Endothelial cell of umbilical vein (primary cell): ENCODE data around the gene ERN2. TPM values are rescaled to one million over a fixed set of nuclear protein-coding genes. Genes with fewer than 3 reads are reported as not detected.

Experiments
- BruUV-seq: library from RNA; stranded (reverse); fragments of 400-500 nt; replicated peaks from 2 replicates; lab custom pipeline; 2021; lab: Mats Ljungman, UMichigan
- CTCF ChIA-PET: fragments of 300-600, 350-600 bp; sonication (Branson Sonifier 250); formaldehyde crosslinking; loops from one replicate; lab custom pipeline; 2021; ENCODE audit warnings: antibody characterized with exemption, inconsistent platforms; lab: Charles Lee
- POLR2A ChIA-PET: fragments of 300-600, 350-600 bp; sonication (Branson Sonifier 250); formaldehyde crosslinking; loops from one replicate; lab custom pipeline; 2021; ENCODE audit warnings: antibody characterized with exemption, inconsistent platforms; lab: Charles Lee
- DNase-seq: peaks from one replicate; pipeline ENCODE4 v3.0.0-alpha.2; 2011; ENCODE audit warnings: low read depth, low spot score
- FAIRE-seq: peaks from 2 replicates; lab custom pipeline; 2011; peaks lifted over from hg19 to GRCh38; lab: Jason Lieb, UNC
- H2AFZ ChIP-seq: 2 replicates; pipeline ENCODE4 v1.6.0; 2012; ENCODE audit warnings: low read depth, low read length, control low read depth, inconsistent platforms
- H3K27ac ChIP-seq: 2 replicates; pipeline ENCODE4 v1.5.1; 2011; ENCODE audit warnings: low read depth, mild to moderate bottlenecking, control low read depth, low read length, moderate library complexity; ENCODE audit not compliant: insufficient read depth
- H3K27me3 ChIP-seq, 2 experiments: 2 replicates each; pipeline versions ENCODE4 v1.6.0 to v1.6.1; 2011; ENCODE audit warnings: low read length in 2 of 2, mixed read lengths in 1 of 2; ENCODE audit not compliant: control insufficient read depth in 2 of 2, insufficient read depth in 2 of 2
- H3K36me3 ChIP-seq, 2 experiments: 2 replicates in 1 of 2; 3 replicates in 1 of 2; pipeline ENCODE4 v1.5.1; 2011; ENCODE audit warnings: low read length in 2 of 2, mild to moderate bottlenecking in 1 of 2, moderate library complexity in 1 of 2; ENCODE audit not compliant: control insufficient read depth in 2 of 2, insufficient read depth in 2 of 2; ENCODE audit errors: extremely low read depth in 1 of 2
- H3K4me1 ChIP-seq: 3 replicates; pipeline ENCODE4 v1.5.1; 2011; ENCODE audit warnings: mild to moderate bottlenecking, low read length; ENCODE audit not compliant: control insufficient read depth, insufficient read depth; ENCODE audit errors: extremely low read depth
- H3K4me2 ChIP-seq: 2 replicates; pipeline ENCODE4 v1.6.1; 2011; ENCODE audit warnings: low read length, control low read depth, mixed read lengths; ENCODE audit not compliant: insufficient read depth
- H3K4me3 ChIP-seq, 3 experiments: fragments of 200-600 bp in 1 of 3; sonication (generic), shearing (Covaris generic) in 1 of 3; replicated peaks in 1 of 3; 2 replicates each; pipeline ENCODE4 v1.5.1; 2011 to 2016; ENCODE audit warnings: control low read depth in 3 of 3, low read length in 3 of 3, mild to moderate bottlenecking in 2 of 3, inconsistent platforms in 1 of 3, low read depth in 1 of 3, moderate library complexity in 1 of 3; ENCODE audit not compliant: insufficient read depth in 1 of 3
- H3K79me2 ChIP-seq: 2 replicates; pipeline ENCODE4 v1.6.0; 2012; ENCODE audit warnings: low read length, inconsistent platforms; ENCODE audit not compliant: control insufficient read depth, insufficient read depth
- H3K9ac ChIP-seq: replicated peaks from 2 replicates; pipeline ENCODE3; 2011; ENCODE audit warnings: low read length, control low read depth; ENCODE audit not compliant: insufficient read depth; ENCODE audit errors: extremely low read depth
- H3K9me1 ChIP-seq: replicated peaks from 3 replicates; pipeline ENCODE4 v1.6.0; 2011; ENCODE audit warnings: mild to moderate bottlenecking, low read length; ENCODE audit not compliant: control insufficient read depth, insufficient read depth; ENCODE audit errors: extremely low read depth
- H3K9me3 ChIP-seq: replicated peaks from 2 replicates; pipeline ENCODE4 v1.5.1; 2012; ENCODE audit warnings: low read length, inconsistent platforms; ENCODE audit not compliant: control insufficient read depth, insufficient read depth
- H4K20me1 ChIP-seq: replicated peaks from 2 replicates; pipeline ENCODE3; 2011; ENCODE audit warnings: mild to moderate bottlenecking, low read length; ENCODE audit not compliant: control insufficient read depth, insufficient read depth; ENCODE audit errors: extremely low read depth
- EZH2 ChIP-seq: IDR thresholded peaks from 2 replicates; pipeline ENCODE4 v1.6.1; 2012; ENCODE audit warnings: borderline replicate concordance, low read depth, mild to moderate bottlenecking, moderate library complexity, low read length, inconsistent platforms; ENCODE audit not compliant: severe bottlenecking
- FOS ChIP-seq: IDR thresholded peaks from 2 replicates; pipeline ENCODE4 v1.6.1; 2011; ENCODE audit warnings: mild to moderate bottlenecking, low read length, moderate library complexity, borderline replicate concordance; ENCODE audit not compliant: insufficient read depth
- GATA2 ChIP-seq: IDR thresholded peaks from 2 replicates; pipeline ENCODE4 v1.7.0; 2011; ENCODE audit warnings: low read depth, mild to moderate bottlenecking, moderate library complexity, mixed read lengths, low read length; ENCODE audit not compliant: insufficient read length, insufficient read depth
- JUN ChIP-seq: IDR thresholded peaks from 2 replicates; pipeline ENCODE4 v1.6.1; 2011; ENCODE audit warnings: borderline replicate concordance, low read depth; ENCODE audit not compliant: insufficient read length, insufficient read depth
- MYC ChIP-seq: IDR thresholded peaks from one replicate; pipeline ENCODE4 v1.6.1; 2011; ENCODE audit warnings: mild to moderate bottlenecking, low read depth, low read length
- POLR2A ChIP-seq: IDR thresholded peaks from 2 replicates; pipeline ENCODE4 v1.6.1; 2012; ENCODE audit warnings: low read depth, mild to moderate bottlenecking, control low read depth, low read length
- POLR2AphosphoS5 ChIP-seq: IDR thresholded peaks from 2 replicates; pipeline ENCODE4 v1.6.1; 2012; ENCODE audit warnings: low read depth, mild to moderate bottlenecking, control low read depth, low read length, moderate library complexity; ENCODE audit not compliant: insufficient read depth
- dilution Hi-C: fragments of 300-500 bp; cut with MboI; formaldehyde crosslinking; loops from one replicate; pipeline ENCODE4 v1.15.0; 2019; ENCODE audit warnings: low sequenced_read_pairs; ENCODE audit not compliant: extremely low pct_ligation_motif_present
- intact Hi-C: fragments of 100-400 bp; cut with micrococcal nuclease; formaldehyde crosslinking; loops from one replicate; pipeline ENCODE4 v1.10.0; 2022
- polyA plus RNA-seq, 4 experiments: library from polyadenylated mRNA; depleted of rRNA in 3 of 4; stranded (reverse) in 3 of 4; unstranded in 1 of 4; fragments of >200 nt; gene quantifications; 2 replicates each; pipeline versions ENCODE4 v1.2.1 to v1.2.3, GENCODE V29; 2011 to 2012; ENCODE audit warnings: missing spikeins in 1 of 4
- total RNA-seq: library from RNA; stranded (reverse); gene quantifications from 2 replicates; pipeline ENCODE4 v1.2.3, GENCODE V29; 2021
- TF ChIP-seq, protein P1 (sequence below), 2 donors: IDR thresholded peaks; 1 replicate in 1 of 2; 2 replicates in 1 of 2; pipeline ENCODE4 v1.5.1; 2011; ENCODE audit warnings: low read length in 2 of 2, mild to moderate bottlenecking in 2 of 2, moderate library complexity in 2 of 2, control low read depth in 1 of 2, inconsistent platforms in 1 of 2, low read depth in 1 of 2; ENCODE audit not compliant: insufficient read depth in 1 of 2; ENCODE audit errors: extremely low read depth in 1 of 2
- TF ChIP-seq, protein P2 (sequence below): IDR thresholded peaks from 2 replicates; pipeline ENCODE4 v1.6.1; 2011; ENCODE audit not compliant: insufficient read depth, insufficient read length

Gene ERN2
- total and polyA plus RNA-seq, 2 donors (not counting 3 experiments of a cell fraction or from before 2014, with no cell fraction given) = 0.15 TPM; not detected in 1

DNA sequence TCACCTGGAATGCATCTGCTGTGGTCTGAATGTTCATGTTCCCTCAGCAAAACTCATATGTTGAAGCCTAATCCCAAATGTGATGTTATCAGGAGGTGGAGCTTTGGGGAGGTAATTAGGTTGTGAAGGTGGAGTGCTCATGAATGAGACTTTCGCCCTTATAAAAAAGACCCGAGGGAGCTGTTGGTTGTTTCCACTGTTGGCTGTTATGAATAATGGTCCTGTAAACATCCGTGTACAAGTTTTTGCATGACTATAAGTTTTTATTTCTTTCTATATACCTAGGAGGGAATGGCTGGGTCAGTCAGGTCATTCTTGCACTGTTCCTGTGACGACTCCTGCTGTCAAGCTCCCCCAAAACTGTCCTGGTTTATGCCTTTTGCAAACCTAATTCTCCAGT, 32.2 kb upstream of the ERN2 start:
- BruUV-seq = no TSS peak
- Histone ChIP-seq H3K9ac (no peak overlapping the region), H3K27ac (no peak overlapping the region), H3K9me1 (no peaks in the 10 kb centered on the region), H3K36me3 (no peaks in the 10 kb centered on the region), H4K20me1 (no peaks in the 10 kb centered on the region), H2AFZ (no peak overlapping the region), H3K4me2 (no peak overlapping the region), H3K27me3 (no peaks in the 10 kb centered on the region), H3K9me3 (no peaks in the 10 kb centered on the region), H3K4me3 (no peak overlapping the region), H3K79me2 (no peaks in the 10 kb centered on the region), H3K4me1 (no peaks in the 10 kb centered on the region)
- ChIA-PET POLR2A (no interaction called here), CTCF (interaction anchor here (2.1 kb wide), 1 partner anchor 265 kb away, joined by 5 read pairs; no protein-coding TSS in a partner anchor)
- TF ChIP-seq GATA2 (no peak), MYC (no peak), POLR2AphosphoS5 (no peak), JUN (no peak), POLR2A (no peak), EZH2 (no peak), FOS (no peak)
- TF ChIP-seq, protein P1, sequence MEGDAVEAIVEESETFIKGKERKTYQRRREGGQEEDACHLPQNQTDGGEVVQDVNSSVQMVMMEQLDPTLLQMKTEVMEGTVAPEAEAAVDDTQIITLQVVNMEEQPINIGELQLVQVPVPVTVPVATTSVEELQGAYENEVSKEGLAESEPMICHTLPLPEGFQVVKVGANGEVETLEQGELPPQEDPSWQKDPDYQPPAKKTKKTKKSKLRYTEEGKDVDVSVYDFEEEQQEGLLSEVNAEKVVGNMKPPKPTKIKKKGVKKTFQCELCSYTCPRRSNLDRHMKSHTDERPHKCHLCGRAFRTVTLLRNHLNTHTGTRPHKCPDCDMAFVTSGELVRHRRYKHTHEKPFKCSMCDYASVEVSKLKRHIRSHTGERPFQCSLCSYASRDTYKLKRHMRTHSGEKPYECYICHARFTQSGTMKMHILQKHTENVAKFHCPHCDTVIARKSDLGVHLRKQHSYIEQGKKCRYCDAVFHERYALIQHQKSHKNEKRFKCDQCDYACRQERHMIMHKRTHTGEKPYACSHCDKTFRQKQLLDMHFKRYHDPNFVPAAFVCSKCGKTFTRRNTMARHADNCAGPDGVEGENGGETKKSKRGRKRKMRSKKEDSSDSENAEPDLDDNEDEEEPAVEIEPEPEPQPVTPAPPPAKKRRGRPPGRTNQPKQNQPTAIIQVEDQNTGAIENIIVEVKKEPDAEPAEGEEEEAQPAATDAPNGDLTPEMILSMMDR (IDR thresholded peaks at IDR 0.05; ENCODE audit: extremely low read depth in 1 of 2, insufficient read depth in 1 of 2, low read depth in 1 of 2, low read length in 2 of 2) = no peak
- TF ChIP-seq, protein P2, sequence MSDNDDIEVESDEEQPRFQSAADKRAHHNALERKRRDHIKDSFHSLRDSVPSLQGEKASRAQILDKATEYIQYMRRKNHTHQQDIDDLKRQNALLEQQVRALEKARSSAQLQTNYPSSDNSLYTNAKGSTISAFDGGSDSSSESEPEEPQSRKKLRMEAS = no peak
- FAIRE-seq (no peak), DNase-seq (no peak)
- dilution Hi-C loops (no loop called here), intact Hi-C loops (no loop called here)
